Activated naive CD8-positive, alpha-beta T cell treated with anti-CD3 and anti-CD28 coated beads, Interleukin-2, amount 10 ng/mL, durations not matched to agents 7 days and 5 days (primary cell): ENCODE data around the gene PUS7. TPM values are rescaled to one million over a fixed set of nuclear protein-coding genes. Genes with fewer than 3 reads are reported as not detected.

Experiments used
- ATAC-seq: fragments of 150-1000 bp; cut with Tn5 transposase; one replicate; pipeline ENCODE4 v1.10.0; 2021; ENCODE audit warnings: low read depth, moderate library complexity
- POLR2A ChIA-PET: fragments of 350-600 bp; sonication (Branson Sonifier 250); formaldehyde crosslinking; loops from one replicate; lab custom pipeline; 2021; ENCODE audit warnings: antibody characterized with exemption; lab: Charles Lee
- DNase-seq: peaks from one replicate; pipeline ENCODE4 v3.0.0; 2021
- H3K27ac Mint-ChIP-seq: one replicate; pipeline ENCODE4 v1.8.0; 2022; ENCODE audit warnings: mild to moderate bottlenecking, mixed read lengths
- H3K27me3 Mint-ChIP-seq: one replicate; pipeline ENCODE4 v1.8.0; 2022; ENCODE audit warnings: mild to moderate bottlenecking, moderate library complexity, mixed read lengths
- H3K36me3 Mint-ChIP-seq: one replicate; pipeline ENCODE4 v1.8.0; 2021; ENCODE audit warnings: mild to moderate bottlenecking, mixed read lengths
- H3K4me1 Mint-ChIP-seq: one replicate; pipeline ENCODE4 v1.8.0; 2021; ENCODE audit warnings: mixed read lengths
- H3K4me3 Mint-ChIP-seq: one replicate; pipeline ENCODE4 v1.8.0; 2022; ENCODE audit warnings: mild to moderate bottlenecking, moderate library complexity, mixed read lengths
- H3K9me3 Mint-ChIP-seq: one replicate; pipeline ENCODE4 v1.8.0; 2021; ENCODE audit warnings: mixed read lengths
- total RNA-seq, 2 experiments: library from RNA; stranded (reverse); gene quantifications; one replicate each; pipeline ENCODE4 v1.2.3, GENCODE V29; 2021

The PUS7 gene
- total RNA-seq, 2 experiments from 2014 or later, result 8.2 to 9.0 TPM

DNA sequence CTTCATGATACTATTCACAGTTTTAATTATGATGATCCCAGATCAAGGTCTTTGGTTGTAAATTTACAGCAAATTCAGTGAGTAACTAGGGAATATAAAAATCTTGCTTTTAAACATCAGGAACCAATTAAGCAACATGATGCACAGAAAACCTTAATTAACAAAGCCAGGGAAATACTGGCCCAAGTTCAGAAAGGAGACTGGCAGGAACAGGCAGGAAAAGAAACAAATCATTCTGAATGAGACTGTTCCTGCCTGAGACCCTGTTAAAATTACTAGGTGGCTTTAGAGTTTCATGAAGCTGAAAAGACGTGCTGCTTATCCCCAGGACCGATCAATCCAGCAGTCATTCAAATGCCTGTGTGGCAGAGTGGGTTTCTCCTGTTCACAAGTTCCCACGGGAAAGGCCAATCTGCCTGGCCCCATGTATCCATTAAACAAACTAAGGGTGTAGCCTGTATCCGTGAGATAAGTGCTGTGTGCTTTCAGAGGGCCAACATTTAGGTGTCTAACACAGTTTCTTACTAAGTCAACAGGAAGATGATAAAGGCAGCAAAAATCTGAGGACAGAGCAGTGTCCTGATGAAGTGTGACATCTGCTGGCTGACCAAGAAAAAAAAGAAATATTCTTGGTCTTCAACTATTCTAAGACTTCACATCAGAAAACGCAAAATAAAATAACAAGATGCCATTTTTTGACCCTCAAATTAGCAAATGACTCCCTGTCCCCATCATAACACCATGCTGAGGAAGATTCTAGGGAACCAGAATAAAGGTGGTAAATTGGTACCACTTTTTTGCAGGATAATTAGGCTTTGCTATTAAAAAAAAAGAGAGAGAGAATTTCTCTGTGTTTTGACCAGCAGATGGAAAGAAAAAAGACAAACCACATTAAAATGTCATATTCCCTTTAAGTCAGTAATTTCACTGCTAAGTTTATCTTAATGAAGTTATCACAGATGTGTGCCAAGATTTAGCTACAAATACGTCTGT lies 34.2 kb downstream of the PUS7 start:
- no peaks in the 10 kb centered on the region for H3K9me3 Mint-ChIP-seq
- no peaks in the 10 kb centered on the region for H3K27me3 Mint-ChIP-seq
- peaks cover 3% of the 10 kb centered on the region for H3K36me3 Mint-ChIP-seq
- POLR2A ChIA-PET, result no interaction called here
- ATAC-seq, result no peak
- H3K4me3 Mint-ChIP-seq, result no peak overlapping the region
- H3K4me1 Mint-ChIP-seq, result peaks cover 3% of the 10 kb centered on the region
- no peak for DNase-seq
- no peak overlapping the region for H3K27ac Mint-ChIP-seq

DNA sequence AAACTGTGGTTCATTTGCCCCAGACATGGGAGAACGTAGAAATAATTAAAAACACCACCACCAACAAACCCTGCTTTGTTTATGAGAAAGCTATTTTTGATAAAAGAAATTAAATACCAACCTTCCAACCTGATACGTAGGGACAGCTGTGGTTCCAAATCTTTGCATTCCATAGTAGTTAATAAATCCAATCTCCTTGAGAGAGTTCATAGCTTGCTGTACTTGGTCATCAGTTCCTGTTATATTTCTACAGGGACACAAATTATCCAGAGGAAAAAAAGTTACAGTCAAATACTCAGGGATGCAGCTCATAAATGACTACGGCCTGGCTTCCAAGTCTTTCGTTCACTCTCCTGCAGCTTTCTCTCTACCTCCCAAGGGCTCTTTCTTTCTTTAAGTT lies 41.1 kb downstream of the PUS7 start:
- no peak for ATAC-seq
- H3K4me3 Mint-ChIP-seq, result no peak overlapping the region
- H3K4me1 Mint-ChIP-seq, result peaks cover 3% of the 10 kb centered on the region
- H3K27me3 Mint-ChIP-seq, result no peaks in the 10 kb centered on the region
- no peaks in the 10 kb centered on the region for H3K9me3 Mint-ChIP-seq
- peaks cover 13% of the 10 kb centered on the region for H3K36me3 Mint-ChIP-seq
- POLR2A ChIA-PET, result no interaction called here
- DNase-seq, result no peak
- no peak overlapping the region for H3K27ac Mint-ChIP-seq

DNA sequence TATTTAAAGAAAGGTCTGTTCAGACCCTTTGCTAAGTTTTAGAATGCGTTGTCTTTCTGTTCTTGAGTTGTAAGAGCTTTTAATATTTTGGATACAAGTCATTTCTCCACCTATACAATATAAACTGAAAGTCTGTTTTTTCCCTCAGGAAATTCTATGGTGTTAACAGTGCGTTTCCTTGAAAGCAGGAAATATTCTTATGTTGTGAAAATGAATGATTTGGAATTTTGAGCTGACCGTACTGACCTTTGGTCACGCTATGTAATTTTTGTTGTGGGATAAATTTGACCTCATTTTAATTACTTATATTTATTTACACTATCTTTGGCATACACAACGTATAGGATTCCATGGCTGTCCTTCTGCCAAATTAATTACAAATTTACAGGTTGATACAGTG lies 43.5 kb downstream of the PUS7 start:
- Mint-ChIP-seq H3K9me3 (no peaks in the 10 kb centered on the region), H3K36me3 (peaks cover 19% of the 10 kb centered on the region), H3K4me3 (no peak overlapping the region), H3K4me1 (peaks cover 3% of the 10 kb centered on the region), H3K27ac (no peak overlapping the region), H3K27me3 (no peaks in the 10 kb centered on the region)
- DNase-seq (no peak), ATAC-seq (no peak)
- POLR2A ChIA-PET, result no interaction called here

DNA sequence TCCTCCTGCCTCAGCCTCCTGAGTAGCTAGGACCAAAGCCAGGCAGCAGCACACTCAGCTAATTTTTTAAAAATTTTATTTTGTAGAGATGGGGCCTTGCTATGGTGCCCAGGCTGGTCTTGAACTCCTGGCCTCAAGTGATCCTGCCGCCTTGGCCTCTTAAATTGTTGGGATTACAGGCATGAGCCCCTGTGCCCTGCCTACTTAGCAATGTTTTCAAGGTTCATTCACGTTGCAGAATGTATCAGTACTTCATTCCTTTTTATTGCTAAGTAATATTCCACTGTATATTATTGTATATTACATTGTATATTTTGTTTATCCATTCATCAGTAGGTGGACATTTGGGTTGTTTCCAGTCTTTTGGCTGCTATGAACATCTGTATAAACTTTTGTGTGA lies 44.2 kb downstream of the PUS7 start:
- DNase-seq (no peak), ATAC-seq (no peak)
- H3K4me1 Mint-ChIP-seq, result peaks cover 3% of the 10 kb centered on the region
- H3K4me3 Mint-ChIP-seq, result no peak overlapping the region
- H3K9me3 Mint-ChIP-seq, result no peaks in the 10 kb centered on the region
- H3K36me3 Mint-ChIP-seq, result peaks cover 19% of the 10 kb centered on the region
- POLR2A ChIA-PET, result interaction anchor here (1.0 kb wide), 1 partner anchor 12 kb away, joined by 3 read pairs; no protein-coding TSS in a partner anchor
- no peaks in the 10 kb centered on the region for H3K27me3 Mint-ChIP-seq
- no peak overlapping the region for H3K27ac Mint-ChIP-seq

DNA sequence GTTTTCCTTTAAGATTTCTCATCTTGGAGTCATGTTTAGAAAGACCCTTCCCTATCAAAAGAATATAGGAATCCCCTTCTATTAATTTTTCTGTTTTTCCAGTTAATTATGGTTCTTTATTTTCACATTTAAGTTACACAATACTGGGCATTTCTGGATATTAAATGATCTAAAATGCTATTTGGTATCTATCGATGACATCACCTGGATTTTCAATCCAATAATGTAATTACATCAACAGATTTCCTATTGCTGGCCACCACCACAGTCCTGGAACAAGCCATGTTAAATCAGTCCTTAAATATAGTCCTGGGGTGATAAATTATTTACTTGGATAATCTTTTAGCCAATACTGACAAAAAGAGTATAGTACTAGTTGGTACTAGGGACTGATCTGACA lies 48.0 kb downstream of the PUS7 start:
- POLR2A ChIA-PET, result no interaction called here
- Mint-ChIP-seq H3K27ac (no peak overlapping the region), H3K9me3 (no peaks in the 10 kb centered on the region), H3K36me3 (peaks cover 14% of the 10 kb centered on the region), H3K27me3 (no peaks in the 10 kb centered on the region), H3K4me3 (no peak overlapping the region), H3K4me1 (peaks cover 2% of the 10 kb centered on the region)
- no peak for ATAC-seq
- DNase-seq, result no peak

DNA sequence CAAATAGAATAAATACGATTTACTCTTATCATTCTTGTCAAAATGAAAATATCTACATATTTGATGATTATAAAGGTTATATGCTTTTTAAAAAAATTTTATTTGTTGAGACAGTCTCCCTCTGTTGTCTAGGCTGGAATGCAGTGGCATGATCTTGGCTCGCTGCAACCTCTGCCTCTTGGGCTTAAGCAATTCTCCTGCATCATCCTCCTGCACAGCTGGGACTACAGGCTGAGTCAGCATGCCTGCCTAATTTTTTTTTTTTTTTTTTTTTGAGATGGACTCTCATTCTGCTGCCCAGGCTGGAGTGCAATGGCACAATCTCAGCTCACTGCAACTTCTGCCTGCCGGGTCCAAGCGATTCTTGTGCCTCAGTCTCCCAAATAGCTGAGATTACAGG lies 48.9 kb downstream of the PUS7 start:
- no peak overlapping the region for H3K27ac Mint-ChIP-seq
- H3K4me3 Mint-ChIP-seq, result no peak overlapping the region
- peaks cover 8% of the 10 kb centered on the region for H3K36me3 Mint-ChIP-seq
- H3K9me3 Mint-ChIP-seq, result no peaks in the 10 kb centered on the region
- POLR2A ChIA-PET, result no interaction called here
- no peak for ATAC-seq
- no peaks in the 10 kb centered on the region for H3K4me1 Mint-ChIP-seq
- no peak for DNase-seq
- H3K27me3 Mint-ChIP-seq, result no peaks in the 10 kb centered on the region

DNA sequence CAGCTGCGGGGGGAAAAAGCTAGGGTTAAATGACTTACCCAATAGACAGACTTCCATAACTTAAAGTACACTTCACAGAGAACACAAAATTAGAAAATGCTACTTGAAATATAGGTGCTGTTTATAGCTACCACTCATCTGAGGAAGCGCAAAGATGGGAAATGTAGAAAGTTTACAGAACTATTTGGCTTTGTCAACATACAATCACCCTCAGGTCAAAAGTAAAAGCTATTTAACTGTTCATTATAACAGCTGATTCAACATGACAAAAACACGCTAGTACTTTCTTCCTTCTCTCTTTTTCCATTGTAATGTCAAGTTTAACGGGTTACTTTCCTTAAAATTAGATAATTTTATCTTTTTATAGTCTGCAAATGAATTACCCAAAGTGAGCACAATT lies 51.2 kb downstream of the PUS7 start:
- Mint-ChIP-seq H3K27ac (no peak overlapping the region), H3K9me3 (no peaks in the 10 kb centered on the region), H3K4me3 (no peak overlapping the region), H3K4me1 (no peaks in the 10 kb centered on the region), H3K27me3 (no peaks in the 10 kb centered on the region), H3K36me3 (peaks cover 6% of the 10 kb centered on the region)
- DNase-seq (no peak), ATAC-seq (no peak)
- POLR2A ChIA-PET, result no interaction called here

DNA sequence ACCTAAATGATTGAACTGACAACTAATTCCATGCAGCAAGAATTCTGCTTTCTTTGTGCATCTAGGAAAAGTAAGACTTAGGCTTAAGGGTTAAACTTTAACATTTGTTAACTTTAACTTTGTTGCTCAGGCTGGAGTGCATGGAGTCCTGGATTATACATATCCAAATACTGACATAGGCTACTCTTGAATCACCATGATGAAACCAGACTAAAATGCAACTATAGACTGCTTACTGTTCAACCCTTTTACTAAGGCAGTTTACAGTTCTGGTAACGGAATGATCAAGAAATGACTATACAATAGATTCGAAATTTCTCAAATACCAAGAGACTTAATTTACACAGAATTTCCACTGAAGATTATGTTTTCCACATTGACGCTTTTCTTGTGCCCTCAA lies 52.0 kb downstream of the PUS7 start:
- POLR2A ChIA-PET, result interaction anchor here (0.6 kb wide), 1 partner anchor 12 kb away, joined by 4 read pairs; no protein-coding TSS in a partner anchor
- H3K27ac Mint-ChIP-seq, result no peak overlapping the region
- H3K27me3 Mint-ChIP-seq, result no peaks in the 10 kb centered on the region
- DNase-seq, result no peak
- no peaks in the 10 kb centered on the region for H3K36me3 Mint-ChIP-seq
- H3K9me3 Mint-ChIP-seq, result no peaks in the 10 kb centered on the region
- no peak overlapping the region for H3K4me3 Mint-ChIP-seq
- ATAC-seq, result no peak
- no peaks in the 10 kb centered on the region for H3K4me1 Mint-ChIP-seq

DNA sequence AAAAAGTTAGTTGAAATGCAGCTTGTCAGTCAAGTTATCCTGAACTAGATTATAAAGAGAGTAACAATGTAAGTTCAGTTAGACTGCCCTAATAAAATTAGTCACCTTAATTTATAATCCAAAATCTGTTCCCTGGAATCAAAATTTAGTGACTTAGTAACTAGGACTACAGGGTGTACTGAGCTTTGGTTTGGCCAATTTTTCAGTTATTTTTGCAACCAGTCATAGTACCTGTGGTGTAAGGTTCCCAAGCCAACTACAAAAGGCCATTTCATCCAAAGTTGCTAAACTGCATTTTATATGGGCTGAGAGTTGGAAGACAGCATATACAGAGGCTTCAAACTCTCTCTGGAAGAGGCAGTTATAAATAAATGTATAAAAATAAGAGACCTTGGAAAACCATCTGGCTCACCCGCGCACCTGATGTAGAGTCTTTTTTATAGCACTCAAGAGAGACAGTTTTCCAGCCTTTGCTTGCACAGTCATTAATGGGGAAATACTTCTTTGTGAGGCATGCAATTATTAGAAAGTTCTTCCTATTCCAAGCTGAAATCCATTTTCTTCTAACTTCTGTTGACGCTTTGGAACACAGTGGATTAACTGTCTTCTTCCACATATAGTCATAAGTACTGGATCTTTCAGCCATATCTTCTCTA lies 59.2 kb downstream of the PUS7 start:
- H3K36me3 Mint-ChIP-seq, result peaks cover 2% of the 10 kb centered on the region
- no peak overlapping the region for H3K27ac Mint-ChIP-seq
- DNase-seq (no peak), ATAC-seq (no peak)
- H3K4me1 Mint-ChIP-seq, result no peaks in the 10 kb centered on the region
- POLR2A ChIA-PET, result no interaction called here
- H3K4me3 Mint-ChIP-seq, result no peak overlapping the region
- no peaks in the 10 kb centered on the region for H3K27me3 Mint-ChIP-seq
- H3K9me3 Mint-ChIP-seq, result no peaks in the 10 kb centered on the region

DNA sequence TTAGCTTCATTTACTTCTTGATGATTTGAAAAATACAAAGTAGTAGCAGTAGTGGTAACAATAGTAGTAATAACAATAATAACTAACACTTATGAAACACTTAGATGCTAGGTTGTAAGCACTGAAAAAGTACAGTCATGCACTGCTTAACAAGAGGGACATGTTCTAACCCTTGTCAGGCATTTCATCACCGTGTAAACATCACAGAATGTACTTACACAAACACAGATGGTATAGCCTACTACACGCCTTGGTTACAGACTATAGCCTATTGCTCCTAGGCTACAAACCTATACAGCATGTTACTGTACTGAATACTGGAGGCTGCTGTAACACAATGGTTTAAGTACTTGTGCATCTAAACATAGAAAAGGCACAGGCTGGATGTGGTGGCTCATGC lies 60.6 kb downstream of the PUS7 start:
- H3K9me3 Mint-ChIP-seq, result no peaks in the 10 kb centered on the region
- ATAC-seq, result no peak
- H3K27ac Mint-ChIP-seq, result no peak overlapping the region
- POLR2A ChIA-PET, result interaction anchor here (0.7 kb wide), 1 partner anchor 476 kb away, joined by 3 read pairs; no protein-coding TSS in a partner anchor
- H3K36me3 Mint-ChIP-seq, result peaks cover 2% of the 10 kb centered on the region
- no peaks in the 10 kb centered on the region for H3K4me1 Mint-ChIP-seq
- no peaks in the 10 kb centered on the region for H3K27me3 Mint-ChIP-seq
- H3K4me3 Mint-ChIP-seq, result no peak overlapping the region
- no peak for DNase-seq

DNA sequence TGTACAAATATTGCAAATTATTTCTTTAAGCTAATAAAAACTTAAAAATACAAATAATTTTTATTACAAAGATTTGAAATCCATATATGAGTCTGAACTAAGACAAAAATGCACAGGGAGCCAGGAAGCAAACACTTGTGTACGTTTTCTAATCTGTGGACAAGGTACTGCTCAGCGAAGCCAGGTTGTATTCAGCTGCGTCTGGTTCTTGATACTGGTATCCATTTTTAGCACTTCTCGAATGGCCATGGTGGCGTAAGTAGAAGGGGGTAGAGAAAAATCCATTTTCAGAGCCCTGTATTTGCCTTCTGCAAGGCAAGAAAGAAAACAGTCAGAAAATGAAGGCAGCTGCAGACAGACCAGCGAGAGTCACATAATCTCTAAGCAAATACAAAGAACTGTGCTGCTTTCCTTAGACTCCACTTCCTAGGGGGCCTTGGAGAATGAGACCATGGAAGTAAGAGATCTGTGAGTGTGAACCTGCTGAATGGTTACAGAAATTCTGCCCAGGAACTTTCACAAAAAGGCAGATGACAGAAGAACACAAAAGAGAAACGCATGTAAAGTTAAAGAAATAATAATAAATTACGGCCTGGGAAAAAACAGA lies 64.3 kb downstream of the PUS7 start:
- H3K27ac Mint-ChIP-seq, result no peak overlapping the region
- POLR2A ChIA-PET, result no interaction called here
- ATAC-seq, result no peak

DNA sequence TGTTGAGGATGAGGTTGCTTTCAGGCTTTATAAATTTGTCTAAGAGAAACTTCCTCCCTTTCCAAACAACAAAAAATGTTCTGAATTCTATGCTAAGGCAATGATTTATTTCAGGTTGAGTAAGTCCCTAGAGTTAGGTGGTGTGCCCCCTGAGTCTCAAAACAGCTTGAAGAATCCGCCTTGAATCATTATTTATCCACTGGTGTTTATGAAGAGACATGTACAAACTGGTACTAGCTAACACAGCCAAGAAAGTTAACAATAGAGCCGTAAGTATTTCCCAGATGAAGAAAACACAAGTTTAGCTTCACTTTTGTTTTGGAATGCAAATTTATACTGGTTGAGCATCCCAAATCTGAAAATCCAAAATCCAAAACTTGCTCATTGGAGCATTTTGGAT lies 67.2 kb downstream of the PUS7 start:
- Mint-ChIP-seq H3K27me3 (no peaks in the 10 kb centered on the region), H3K4me1 (no peaks in the 10 kb centered on the region), H3K36me3 (peaks cover 6% of the 10 kb centered on the region), H3K27ac (no peak overlapping the region), H3K9me3 (no peaks in the 10 kb centered on the region), H3K4me3 (no peak overlapping the region)
- no peak for DNase-seq
- POLR2A ChIA-PET, result no interaction called here
- ATAC-seq, result no peak

More for the DNA sequence above, 64.3 kb downstream of the PUS7 start:
- H3K27me3 Mint-ChIP-seq, result no peaks in the 10 kb centered on the region
- no peaks in the 10 kb centered on the region for H3K4me1 Mint-ChIP-seq
- H3K36me3 Mint-ChIP-seq, result peaks cover 6% of the 10 kb centered on the region
- H3K9me3 Mint-ChIP-seq, result no peaks in the 10 kb centered on the region
- DNase-seq, result no peak
- H3K4me3 Mint-ChIP-seq, result no peak overlapping the region

DNA sequence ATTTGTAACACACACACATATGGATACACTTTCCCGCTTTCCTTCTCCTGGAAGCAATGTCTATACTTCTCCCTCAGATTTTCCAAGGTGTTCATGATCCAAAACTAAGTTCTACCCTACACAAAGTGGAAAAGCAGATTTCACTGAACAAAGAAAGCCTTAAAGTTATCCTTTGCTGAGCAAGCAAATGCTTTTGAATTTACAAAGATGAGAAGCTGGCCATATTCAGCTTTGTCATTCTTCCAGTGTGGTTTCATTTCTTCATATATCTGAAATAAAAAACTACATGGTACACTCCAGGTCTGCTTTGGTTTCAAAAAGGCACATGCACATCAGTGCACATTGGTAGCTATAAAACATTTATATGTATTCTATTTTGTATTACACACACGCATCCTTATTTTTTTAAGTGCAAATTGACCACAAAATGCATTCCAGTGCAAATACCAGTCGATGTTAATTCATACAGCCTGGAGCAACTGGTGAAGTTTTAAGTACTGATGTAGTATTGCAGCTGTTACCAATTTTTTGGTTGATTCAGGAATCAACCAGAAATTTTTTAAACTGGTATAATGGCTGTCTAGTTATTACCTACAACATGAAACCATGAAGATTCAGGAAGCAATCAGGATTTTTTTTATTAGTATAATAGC lies 67.8 kb downstream of the PUS7 start:
- ATAC-seq (no peak), DNase-seq (no peak)
- Mint-ChIP-seq H3K36me3 (peaks cover 6% of the 10 kb centered on the region), H3K4me1 (no peaks in the 10 kb centered on the region), H3K9me3 (no peaks in the 10 kb centered on the region), H3K27me3 (no peaks in the 10 kb centered on the region), H3K27ac (no peak overlapping the region), H3K4me3 (no peak overlapping the region)
- POLR2A ChIA-PET, result no interaction called here
